ENCODE data around the gene COMMD2.

COMMD2 gene

DNA sequence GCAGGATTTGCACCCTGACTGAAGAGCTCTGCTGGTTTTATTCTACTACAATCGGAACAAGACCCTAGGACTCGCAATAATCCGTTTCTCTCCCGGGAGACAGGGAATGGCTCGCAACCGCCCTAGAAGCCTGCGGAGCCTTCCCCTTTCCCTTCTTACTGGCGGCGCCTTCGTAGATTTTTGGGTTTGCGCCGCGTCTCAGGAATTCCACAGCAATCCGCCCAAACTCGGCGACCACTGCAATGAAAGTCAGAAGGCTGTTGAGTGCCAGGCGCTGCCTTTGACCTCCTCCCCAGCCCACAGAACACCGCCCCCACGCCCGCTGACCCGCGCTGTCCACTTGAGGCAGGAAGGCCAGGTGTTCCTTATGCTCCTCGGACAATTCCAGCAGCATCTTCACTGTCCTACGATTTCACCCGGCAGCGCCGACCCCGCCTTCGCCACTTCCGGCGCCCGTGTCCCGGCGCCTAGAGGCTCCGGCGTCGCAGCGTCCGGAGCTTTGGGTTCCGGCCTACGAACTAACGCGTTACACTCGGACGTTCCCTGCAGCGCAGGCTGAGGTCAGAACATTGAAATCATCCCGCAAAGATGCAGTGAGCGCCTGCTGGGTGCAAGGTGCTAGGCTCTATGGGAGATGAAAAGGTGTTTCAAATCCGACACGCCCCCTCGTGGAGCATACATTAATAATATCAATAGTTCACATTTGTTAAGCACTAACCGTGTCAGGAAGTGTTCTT lies at the start of gene COMMD2:
Gene COMMD2 (minus strand): TSS at position 439 of the 737 bp plus-strand sequence. CDS start 45 bp downstream, at position 394.
- peak; percentile 70 for DNase-seq (ENCODE audit: low read depth)

- DNase-seq (ENCODE audit: low read depth), result no peak
Observed at GRCh38 chr3:149801639-149802038, 49.4 kb upstream of the COMMD2 start.

- DNase-seq (ENCODE audit: low read depth), result no peak
Observed at GRCh38 chr3:149801195-149801594, 48.9 kb upstream of the COMMD2 start.

DNA sequence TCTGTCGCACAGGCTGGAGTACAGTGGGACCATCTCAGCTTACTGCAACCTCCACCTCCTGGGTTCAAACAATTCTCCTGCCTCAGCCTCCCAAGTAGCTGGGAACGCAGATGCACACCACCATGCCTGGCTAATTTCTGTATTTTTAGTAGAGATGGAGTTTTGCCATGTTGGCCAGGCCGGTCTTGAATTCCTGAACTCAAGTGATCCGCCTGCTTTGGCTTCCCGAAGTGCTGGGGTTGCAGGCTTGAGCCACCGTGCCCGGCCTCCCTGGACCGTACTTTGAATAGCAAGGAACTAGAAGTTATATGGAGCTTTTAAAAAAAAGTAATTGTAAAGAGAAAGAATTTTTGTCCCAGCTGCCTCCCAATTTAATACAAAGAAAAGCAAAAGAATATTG lies 48.4 kb upstream of the COMMD2 start:
- no peak for DNase-seq (ENCODE audit: low read depth)

DNA sequence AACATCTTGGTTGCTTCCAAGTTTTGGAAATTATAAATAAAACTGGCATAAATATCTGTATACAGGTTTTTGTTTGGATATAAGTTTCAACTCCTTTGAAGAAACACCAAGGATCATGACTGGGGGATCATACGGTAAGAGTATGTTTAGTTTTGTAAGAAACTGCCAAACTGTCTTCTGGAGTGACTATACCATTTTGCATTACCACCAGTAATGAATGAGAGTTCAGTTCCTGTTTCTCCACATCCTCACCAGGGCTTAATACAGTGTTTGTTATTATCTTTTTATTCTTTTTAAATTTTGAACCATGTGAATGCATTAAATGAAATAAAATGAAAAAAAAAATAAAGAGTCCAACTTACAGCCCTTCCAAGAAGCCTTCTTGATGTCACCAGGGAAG lies 43.7 kb upstream of the COMMD2 start:
- DNase-seq (ENCODE audit: low read depth), result no peak

DNA sequence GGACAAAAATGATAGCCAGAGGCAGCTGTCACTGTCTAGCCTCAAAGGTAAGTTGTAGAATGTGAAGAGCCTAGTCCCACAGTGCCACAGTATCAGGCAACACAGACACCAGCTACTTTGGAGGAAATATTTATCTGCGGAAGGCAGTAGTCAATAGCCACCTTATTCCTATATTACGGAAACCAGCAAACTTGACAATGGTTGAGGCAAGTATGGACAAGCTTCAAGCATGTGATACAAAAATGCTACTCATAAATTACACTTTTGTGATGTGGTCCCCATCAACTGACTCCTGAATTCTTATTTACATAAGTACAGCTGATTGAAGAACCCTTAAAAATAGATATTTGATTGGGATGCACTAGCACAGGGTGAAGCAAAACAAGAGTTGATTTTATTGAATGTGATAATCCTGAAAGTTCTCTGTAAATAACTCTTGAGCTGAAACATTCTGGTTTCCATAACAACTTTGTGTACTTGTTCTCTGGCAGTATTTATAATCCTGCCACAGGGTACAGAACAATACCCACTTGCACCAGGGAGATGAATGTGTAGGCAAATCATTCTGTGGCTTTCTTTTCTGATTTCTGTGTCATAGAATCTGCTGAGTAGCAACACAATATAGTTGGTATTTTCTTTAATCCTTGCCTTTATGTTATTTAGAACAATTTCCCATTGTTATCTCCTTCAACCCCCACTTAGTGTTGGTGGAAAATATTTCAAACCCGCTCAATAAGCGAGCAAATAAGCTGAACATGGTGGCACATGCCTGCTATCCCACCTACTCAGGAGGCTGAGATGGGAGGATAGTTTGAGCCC lies 40.4 kb upstream of the COMMD2 start, which contains the start of gene ANKUB1:
Gene ANKUB1 (minus strand): TSS at position 103 of the 819 bp plus-strand sequence. CDS start 188 bp downstream, outside the sequence.
- DNase-seq (ENCODE audit: low read depth), result no peak

- DNase-seq (ENCODE audit: low read depth), result no peak
Observed at GRCh38 chr3:149790698-149791097, 38.4 kb upstream of the COMMD2 start.

DNA sequence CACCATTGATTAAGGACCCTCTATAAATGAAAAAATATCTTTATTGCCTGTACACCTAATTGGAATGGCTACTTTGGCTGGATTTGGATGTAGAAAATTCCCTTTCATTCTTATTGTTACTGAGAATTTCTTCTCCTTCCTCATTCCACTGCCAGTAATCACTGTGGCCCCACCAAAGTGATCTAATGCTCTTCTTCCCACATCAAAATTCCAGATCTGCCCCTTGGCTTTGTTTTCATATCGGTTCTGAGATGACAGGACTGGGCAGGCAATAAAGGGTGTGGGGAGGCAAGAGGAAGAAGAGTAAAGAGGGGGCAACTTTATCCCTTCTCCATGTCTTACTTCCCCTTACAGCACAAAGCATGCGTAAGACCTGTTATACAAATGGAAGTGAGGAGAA lies 38.0 kb upstream of the COMMD2 start:
- no peak for DNase-seq (ENCODE audit: low read depth)

DNA sequence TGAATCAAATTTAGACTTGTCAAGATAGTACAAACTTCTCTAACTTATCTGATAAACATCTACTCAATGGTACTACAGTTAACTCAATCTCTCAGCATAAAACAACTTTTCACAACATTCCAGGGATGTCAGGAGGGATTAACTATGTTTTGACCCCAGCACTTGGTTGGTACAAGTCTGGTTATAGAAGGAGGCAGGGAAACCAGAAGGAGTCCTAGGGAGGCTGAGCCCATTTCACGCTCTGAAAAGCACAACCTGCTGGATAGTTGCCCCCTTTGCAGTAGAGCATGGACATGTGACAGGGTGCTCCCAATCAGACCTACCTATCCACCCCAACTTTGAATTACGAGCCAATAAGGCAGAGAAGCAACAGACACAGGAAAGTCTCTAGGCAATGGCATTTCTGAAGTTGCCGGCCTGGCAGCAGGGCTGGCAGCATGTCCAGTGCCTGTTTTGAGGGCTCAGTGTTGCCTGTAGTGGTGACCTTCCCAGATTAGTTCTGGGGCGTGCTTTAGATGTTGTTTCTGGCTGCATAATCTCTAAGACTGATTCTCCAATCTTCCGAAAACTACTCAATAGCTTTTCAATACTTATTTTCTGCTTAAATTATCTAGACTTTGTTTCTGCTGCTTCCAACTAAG lies 31.9 kb upstream of the COMMD2 start:
- no peak for DNase-seq (ENCODE audit: low read depth)

DNA sequence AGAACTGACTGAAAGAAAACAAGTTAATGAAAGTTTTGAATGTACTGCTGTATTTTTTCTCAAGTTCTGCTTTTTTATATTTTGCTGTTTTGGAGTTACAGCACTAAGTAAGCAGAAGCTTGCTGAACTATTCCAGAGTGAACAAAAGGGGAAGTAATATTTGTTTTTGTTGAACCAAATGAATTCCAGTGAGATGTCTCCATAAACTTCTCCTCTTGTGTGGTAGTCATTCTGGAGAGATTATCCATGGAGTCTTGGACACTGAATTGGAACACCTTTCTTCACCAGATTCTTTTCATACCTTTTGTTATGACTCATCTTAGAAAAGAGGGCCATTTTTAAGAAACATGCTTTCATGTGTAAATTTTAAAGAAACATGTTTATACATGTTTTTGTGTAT lies 31.3 kb upstream of the COMMD2 start:
- no peak for DNase-seq (ENCODE audit: low read depth)

DNA sequence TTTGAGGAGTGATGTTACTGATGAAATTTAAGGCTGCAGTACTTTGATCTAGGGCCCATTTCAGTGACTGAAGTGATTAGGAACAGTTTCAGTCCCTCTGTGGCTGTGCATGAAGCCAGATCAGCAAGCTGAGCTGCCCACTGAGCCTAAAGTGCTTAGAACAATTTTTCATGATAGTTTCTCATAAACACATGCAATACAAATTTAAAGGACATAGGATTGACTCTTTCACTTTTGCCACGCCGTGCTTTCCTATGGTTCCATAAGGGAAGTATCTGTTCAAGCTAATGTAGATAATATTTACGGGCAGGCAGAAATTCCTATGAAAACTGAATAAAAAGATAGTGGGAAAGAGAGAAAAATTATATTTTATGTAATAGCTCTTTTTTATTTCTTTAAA lies 29.5 kb upstream of the COMMD2 start:
- no peak for DNase-seq (ENCODE audit: low read depth)

DNA sequence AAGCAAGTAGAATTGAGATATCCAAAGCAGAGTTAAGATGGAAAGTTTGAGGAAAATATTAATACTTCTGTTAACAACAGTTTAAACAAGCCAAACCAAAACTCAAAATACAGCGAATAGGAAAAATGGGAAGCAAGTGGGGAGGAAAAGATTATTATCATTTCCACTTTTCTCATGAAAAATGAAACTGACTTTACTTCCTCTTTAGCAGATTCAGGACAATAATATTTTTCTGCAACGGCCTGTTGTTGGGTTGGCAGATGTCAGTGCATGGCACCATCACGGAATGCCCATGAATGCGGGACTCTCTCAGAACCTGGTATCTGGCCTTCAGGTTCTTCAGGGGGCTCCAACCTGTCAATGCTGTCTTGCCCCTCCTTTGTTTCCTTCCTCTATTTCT lies 28.9 kb upstream of the COMMD2 start:
- DNase-seq (ENCODE audit: low read depth), result no peak

DNA sequence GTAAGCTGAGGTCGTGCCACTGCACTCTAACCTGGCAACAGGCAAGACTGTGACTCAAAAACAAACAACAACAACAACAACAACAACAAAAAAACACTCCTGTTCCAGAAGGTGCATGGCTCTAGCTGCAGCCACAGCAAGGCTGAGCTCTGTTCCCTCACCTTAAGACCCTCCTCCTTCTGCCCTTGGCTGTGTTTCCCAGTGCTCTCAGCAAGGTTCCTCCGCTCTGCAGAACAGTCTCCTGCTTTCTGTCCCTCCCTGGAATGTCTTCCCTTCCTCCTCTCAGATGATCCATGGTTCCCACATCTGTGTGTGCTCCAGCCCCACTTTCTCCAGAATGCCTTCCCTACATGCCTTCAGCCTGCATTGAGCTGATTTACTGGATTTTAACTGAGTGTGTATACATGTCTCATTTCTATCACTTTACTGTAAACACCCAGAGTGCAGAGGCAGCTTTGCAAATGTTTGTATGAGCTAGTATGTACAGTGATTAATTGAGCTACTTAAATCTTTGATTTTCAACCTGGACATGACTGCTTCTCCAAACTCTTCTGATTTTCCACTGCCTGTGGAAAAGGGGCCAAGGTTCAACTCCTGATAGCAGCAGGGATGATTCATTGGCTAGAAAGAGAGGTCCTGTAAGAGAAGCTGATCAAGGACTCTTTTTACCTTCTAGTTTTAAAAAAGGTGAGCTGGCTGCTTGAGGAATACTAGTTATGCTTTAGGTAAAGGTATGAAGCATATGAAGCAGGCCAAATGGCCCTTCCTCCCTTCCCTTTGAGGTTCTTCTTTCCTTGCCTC lies 25.3 kb upstream of the COMMD2 start:
- no peak for DNase-seq (ENCODE audit: low read depth)

DNA sequence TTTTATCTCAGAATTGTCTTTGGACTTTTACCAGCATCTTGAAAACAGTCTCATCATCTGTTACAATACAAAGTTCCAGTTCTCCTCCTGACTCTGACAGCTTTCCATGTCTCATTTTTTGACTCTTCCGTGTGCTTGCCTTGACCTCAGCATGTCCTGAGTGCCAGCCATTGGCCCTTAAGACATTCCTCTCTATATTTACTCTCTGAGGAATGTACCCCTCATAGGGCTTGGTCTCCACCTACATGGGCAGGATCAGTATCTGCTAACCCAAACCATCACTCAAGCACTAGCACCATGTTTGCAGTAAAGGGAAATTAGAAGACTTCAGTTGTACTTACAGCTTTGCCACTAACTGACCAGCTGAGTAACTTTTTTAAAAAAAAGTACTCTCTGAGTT lies 23.9 kb upstream of the COMMD2 start:
- DNase-seq (ENCODE audit: low read depth), result no peak

DNA sequence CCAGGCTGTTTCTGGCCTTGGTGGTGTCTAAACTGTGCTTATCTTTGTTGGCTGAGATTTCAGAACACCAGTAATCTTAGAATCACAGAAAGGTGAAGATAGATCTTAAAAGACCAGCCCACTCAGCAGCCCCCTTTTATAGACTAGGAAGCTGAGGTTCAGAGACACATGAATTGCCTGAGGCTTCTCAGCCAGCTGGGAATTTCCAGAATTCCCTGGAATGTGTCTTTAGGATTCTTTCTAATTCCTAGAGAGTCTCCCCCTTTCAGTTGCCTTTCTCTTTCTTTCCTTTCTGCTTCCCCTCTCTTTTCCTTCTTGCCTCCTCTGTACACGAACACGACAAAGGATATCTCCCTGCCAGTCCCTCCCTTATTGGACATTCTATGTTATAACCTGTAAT lies 20.6 kb upstream of the COMMD2 start:
- no peak for DNase-seq (ENCODE audit: low read depth)

DNA sequence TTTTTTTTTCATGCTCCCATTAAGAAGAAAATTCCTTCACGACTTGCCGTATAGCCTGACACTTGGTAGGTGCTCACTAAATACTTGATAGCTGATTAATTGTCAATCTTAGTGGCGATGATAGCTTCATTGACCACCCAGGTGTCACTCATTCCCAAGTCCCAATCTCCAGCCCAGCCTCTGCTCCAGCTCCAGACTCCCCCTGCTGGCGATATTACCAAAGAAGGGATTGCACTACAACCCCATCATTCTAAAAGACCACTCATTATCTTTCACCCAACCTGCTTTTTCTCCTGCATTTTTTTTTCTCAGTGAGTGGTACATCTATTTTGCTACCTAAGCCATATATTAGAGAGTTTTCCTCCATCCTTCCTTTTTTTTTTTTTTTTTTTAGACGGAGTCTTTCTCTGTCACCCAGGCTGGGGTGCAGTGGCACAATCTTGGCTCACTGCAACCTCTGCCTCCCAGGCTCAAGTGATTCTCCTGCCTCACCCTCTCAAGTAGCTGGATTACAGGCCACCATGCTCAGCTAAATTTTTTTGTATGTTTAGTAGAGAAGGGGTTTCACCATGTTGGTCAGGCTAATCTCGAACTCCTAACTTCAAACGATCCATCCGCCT lies 19.5 kb upstream of the COMMD2 start:
- no peak for DNase-seq (ENCODE audit: low read depth)

DNA sequence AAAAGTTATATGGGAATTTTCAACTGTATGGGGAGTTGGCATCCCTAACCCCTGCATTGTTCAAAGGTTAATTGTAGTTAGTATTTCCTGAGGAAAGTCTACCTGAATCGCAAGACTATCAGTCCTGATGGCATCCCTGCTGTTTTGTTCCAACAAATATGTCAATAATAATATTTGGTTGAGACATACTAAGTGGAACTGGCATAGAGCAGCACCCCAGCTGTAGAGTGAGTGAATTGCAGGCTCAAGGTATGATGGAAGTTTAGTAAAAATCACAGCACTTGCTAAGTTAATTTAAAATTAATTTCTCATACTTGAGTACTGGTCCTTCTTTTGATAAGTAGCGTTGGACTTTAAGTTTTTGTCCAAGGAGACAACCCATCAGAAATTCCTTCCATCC lies 18.0 kb upstream of the COMMD2 start:
- no peak for DNase-seq (ENCODE audit: low read depth)

- DNase-seq (ENCODE audit: low read depth), result no peak
Observed at GRCh38 chr3:149768704-149769103, 16.4 kb upstream of the COMMD2 start.

- DNase-seq (ENCODE audit: low read depth), result no peak
Observed at GRCh38 chr3:149767720-149768119, 15.4 kb upstream of the COMMD2 start.

DNA sequence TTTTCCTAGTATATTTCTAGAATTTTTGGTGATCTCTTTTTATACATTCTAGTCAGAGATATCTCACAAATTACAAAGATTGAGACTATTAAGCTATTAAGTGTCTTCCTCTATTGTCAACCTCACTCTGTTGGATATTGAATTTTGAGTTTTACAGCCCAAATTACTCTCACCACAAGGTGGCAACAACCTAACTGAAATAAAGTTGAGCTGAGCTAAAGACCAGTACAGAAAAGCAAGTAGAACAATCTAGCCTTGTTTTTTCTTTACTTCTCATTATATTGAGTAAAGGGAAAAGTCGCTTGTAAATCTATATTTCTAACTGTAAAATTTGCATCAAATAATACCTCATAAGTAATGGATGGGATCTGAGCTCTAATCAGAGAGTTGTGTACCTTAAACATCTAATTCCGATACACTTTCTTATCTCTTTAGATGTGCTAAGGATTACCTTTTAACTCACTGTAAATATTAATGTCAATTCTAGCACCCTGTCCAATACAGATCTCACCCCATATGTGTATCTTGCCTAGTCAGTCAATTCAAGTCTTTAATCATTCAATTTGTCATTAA lies 13.6 kb upstream of the COMMD2 start:
- peak; percentile 26 for DNase-seq (ENCODE audit: low read depth)

GRCh38 chr3:149764302-149764701 lies 12.0 kb upstream of the COMMD2 start:
- no peak for DNase-seq (ENCODE audit: low read depth)

All from fibroblast of the conjunctiva (primary cell).